Renal cortex interstitium (tissue), 15 donors: ENCODE results near the gene SLC6A18. TPM values are rescaled to one million over a fixed set of nuclear protein-coding genes. Genes with fewer than 3 reads are reported as not detected.

ENCODE experiments used
- DNase-seq, 11 donors: peaks; one replicate each; pipeline ENCODE4 v3.0.0-alpha.2; 2013; ENCODE audit warnings: low read depth in 9 of 11, low spot score in 4 of 11; ENCODE audit errors: extremely low read depth in 1 of 11
- long read RNA-seq, 16 experiments: transcript quantifications; one replicate each; lab custom pipeline, GENCODE V29; 2026
- polyA plus RNA-seq, 3 donors: library from polyadenylated mRNA; unstranded; fragments of 120-200 nt; gene quantifications; one replicate each; pipeline ENCODE4 v1.2.1, GENCODE V29; 2013; ENCODE audit not compliant: insufficient read length in 3 of 3

The SLC6A18 gene, protein sequence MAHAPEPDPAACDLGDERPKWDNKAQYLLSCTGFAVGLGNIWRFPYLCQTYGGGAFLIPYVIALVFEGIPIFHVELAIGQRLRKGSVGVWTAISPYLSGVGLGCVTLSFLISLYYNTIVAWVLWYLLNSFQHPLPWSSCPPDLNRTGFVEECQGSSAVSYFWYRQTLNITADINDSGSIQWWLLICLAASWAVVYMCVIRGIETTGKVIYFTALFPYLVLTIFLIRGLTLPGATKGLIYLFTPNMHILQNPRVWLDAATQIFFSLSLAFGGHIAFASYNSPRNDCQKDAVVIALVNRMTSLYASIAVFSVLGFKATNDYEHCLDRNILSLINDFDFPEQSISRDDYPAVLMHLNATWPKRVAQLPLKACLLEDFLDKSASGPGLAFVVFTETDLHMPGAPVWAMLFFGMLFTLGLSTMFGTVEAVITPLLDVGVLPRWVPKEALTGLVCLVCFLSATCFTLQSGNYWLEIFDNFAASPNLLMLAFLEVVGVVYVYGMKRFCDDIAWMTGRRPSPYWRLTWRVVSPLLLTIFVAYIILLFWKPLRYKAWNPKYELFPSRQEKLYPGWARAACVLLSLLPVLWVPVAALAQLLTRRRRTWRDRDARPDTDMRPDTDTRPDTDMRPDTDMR
- polyA plus RNA-seq = 1 to 10 TPM in 2 of 3 donors, under 1 TPM in 1; 0.12 to 4.6 (median 3.4) TPM
- long read RNA-seq, donor 1 = 0 reads
- long read RNA-seq, donor 2 = 0 reads
- long read RNA-seq, donor 3 = 0 reads
- long read RNA-seq, donor 4 = 0 reads
- long read RNA-seq, donor 5 = 0 reads
- long read RNA-seq, donor 6 = 0 reads
- long read RNA-seq, donor 7 = 0 reads
- long read RNA-seq, donor 8 = 0 reads
- long read RNA-seq, donor 9 = 0 reads
- long read RNA-seq, donor 10 = 0 reads
- long read RNA-seq, donor 11 = 0 reads
- long read RNA-seq, donor 12 = 0 reads
- long read RNA-seq, donor 13 = 0 reads
- long read RNA-seq, donor 14 = 0 reads
- long read RNA-seq, donor 15 = 0 reads
- long read RNA-seq, donor 16, partial matches to known transcripts = 6 of 7 reads
- long read RNA-seq, donor 16, other reads (novel, unspliced or antisense) = 0 of 7 reads

DNA sequence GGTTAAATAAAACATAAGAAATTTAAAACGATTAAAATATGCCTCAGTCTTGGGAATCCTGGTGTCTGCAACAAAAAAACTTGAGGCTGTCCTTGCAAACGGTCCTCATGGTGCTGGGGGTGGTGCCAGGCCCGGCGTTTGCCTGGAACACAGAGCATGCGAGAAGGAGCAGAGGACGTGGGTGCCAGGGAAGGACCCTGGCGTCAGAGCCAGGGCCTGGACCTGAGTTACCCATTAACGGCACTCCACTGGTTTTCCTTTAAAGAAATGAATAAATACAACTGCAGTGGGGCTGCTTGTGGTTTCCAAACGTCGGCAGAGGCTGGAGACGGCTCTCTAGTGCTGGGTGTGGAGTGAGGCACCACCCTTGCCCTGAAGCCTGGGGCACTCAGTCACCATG is at the start of gene SLC6A18:
TSS of gene SLC6A18 (plus strand) at position 301 of the 400 bp plus-strand sequence. CDS start at position 398, 97 bp downstream.
- no peak for DNase-seq

DNA sequence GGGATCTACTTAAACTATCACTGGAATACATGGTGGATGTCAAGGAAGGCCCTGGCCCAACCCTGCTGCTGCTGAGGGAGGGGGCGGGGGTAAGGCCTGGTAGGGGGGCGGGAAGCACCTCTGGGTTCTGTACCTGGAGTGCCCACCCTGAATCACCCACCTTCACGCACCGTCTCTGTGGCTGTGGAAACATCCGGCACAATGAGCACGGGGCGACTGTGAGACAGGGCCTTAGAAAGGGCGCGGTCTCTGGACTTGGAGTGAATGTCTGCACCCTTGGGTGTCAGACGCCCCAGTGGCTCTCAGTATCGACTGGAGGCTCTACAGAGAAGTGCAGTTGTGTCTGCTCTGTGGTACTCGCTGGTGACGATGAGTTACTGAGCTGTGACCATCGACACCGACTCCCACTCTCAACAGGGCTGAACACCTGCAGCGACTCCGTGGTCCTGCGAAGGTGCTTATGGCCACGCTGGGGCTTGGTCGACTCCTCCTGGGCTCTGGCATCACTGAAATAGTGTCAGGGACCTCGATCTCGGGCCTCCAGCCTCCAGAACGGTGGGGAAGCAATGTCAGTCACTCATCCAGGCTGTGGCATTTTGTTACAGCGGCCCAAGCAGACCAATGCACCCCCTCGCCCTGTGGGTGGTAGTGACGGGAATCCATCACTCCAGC is 49.2 kb upstream of the SLC6A18 start:
- DNase-seq = no peak

DNA sequence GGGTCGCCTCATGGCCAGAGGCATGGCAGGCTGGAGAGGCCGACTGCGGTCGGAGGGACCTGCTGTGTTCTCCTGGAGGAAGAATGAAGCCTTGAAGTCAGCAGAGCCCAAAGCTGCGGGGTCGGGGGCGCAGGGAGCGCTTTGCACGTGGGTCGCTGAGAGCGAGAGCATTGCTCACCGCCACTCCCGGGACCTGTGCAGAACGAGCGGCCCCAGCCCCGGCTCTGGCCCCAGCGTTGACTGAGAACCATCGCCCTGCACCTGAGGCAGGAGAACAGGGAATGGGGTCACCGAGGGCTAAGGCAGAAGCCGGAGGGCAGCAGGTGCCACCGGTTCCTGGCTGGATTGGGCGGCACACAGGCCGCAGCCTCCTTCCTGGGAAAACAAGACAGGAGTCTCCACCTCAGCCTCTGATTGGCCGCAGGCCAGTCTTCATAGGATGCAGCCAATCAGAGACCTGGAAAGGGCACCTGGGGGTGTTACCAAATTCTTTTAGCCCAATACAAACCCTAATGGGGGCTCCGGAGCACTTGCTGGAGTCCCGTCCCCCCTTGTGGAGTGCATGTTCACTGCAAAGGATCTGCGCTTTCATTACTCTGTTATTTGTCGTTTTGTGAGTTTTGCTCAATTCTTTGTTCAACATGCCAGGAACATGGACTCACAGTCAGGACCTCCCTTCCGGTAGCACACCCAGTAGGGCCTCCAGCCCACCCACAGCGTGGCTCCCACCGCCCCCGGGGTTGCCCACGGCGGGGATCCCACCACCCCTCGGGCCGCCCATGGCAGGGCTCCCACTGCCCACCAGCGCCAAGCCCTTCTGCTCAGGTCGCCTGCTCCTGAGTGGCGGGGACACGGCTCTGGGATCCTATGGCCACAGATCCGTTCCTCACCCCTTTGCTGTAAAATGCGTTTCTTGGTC is 48.4 kb upstream of the SLC6A18 start:
- no peak for DNase-seq

DNA sequence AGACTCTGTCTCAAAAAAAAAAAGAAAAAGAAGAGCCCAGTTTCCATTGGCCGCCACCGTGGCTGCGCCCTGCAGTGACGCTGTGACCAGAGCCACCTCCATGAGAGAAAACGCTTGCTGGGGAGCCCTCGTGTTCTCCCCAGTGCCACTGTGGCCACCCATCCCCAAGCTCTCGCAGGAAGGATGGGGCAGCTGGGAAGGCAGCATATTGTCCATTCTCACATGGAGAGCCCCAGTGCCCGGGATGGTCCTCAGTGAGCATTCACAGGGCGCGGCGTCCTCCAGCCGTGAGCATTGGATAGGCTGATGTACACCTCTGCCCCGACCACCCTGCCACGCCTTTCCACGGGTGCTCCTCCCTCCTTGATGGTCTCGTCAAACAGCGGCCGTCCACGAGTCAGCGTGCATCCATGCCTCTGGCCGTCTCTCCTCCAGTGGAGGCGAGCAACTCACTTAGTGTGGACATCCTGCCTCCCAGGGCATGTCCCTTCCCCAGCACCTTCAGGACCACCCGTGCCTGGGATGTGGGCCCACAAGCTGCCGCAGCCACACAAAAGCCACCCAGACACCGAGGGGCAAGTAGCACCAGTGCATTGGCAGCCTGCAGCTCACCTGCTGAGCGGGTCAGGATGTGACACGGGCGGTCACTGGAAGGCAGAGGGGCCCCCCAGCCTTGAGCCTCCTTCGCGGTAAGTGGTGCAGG is 47.2 kb upstream of the SLC6A18 start:
- DNase-seq = no peak

DNA sequence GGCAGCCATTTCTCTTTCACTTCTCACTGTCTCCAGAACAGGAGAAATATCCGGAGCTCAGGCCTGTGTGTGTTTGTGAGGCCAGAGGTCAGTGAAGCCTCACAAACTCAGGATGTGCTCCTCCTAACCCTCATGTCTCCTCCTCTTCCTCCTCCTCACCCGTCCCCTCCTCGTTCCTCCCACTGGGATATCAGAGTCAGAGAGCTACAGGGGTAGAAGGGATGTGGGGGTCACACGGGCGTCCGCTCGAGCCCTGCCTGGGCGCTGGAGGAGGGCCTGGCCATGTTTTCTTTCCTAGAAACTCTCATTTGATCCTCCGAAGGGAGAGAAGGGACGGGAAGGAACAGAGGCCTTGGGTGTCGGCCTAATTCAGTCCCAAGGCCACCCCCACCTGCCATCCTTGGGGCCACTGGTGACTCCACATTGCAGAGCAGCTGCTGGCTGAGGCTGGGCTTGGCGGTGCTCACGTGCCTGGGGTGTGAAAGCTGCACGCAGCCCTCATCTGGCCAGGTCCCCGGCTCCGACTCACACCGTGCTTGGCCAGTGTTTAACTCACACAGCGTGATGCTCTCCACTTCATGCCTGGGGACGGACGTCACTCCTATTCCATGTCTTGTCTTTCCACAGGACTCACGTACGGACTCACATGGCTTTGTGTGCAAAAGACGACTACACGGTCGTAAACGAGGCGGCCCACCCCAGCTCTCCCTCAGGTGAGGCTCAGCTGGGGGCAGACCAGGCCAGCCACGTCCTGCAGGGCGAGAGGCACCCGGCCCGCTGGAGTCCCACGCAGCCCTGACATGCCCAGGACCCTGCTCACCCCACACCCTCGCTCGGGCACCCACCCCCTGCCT is 46.4 kb upstream of the SLC6A18 start:
- no peak for DNase-seq

DNA sequence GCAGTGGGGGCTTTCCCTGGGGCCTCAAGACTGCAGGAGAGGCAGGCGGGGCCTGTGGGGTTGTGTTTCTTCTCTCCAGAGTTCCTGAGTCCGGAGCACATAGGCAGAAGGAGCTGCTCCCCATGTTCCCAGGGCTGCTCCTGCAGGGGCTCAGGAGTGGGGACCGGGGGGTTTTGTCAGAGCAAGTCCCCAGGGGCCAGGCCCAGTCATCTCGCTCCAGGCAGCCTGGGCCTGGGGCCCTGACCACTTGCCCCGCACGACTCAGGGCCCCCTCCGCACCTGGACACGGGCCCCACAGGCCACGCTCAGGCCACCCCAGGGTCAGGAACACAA is 45.8 kb upstream of the SLC6A18 start:
- no peak for DNase-seq

DNA sequence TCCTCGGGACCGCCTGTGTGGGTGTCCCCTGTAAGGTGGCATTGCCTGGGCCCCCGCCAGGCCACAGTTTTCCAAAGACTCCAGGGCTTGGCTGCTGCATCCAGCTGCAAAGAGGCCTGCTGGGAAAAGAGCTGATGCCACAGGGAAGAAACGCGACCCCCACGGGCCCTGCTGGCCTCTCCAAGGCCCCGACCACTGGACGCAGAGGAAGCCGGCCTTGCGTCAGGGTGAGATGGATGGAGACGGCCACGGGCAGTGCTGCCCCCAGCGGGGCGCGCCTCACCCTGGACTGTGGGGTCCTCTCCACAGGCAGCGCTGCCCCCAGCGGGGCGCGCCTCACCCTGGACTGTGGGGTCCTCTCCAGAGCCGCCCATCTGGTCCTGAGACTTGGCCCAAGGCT is 45.1 kb upstream of the SLC6A18 start:
- no peak for DNase-seq

DNA sequence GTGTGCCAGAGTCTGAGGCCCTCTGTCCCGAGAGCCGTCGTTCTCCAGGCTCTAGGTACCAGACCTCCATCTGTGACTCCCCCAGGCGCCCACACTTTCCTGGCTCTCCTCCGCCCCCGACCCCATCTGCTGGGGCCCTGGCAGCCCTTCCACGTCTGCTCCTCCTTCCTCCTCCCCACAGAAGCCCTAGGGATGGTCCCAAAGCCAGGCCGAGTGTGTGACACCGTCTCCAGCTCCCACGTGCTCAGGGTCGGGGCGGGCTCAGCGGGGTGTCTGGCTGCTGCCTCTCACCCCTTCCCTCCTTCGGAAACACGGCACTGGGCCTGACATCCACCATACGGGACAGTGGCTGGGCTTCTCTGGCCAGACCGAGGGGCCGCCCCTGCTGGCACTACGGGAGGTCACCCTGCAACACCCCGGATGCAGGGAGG is 44.3 kb upstream of the SLC6A18 start:
- DNase-seq = no peak

DNA sequence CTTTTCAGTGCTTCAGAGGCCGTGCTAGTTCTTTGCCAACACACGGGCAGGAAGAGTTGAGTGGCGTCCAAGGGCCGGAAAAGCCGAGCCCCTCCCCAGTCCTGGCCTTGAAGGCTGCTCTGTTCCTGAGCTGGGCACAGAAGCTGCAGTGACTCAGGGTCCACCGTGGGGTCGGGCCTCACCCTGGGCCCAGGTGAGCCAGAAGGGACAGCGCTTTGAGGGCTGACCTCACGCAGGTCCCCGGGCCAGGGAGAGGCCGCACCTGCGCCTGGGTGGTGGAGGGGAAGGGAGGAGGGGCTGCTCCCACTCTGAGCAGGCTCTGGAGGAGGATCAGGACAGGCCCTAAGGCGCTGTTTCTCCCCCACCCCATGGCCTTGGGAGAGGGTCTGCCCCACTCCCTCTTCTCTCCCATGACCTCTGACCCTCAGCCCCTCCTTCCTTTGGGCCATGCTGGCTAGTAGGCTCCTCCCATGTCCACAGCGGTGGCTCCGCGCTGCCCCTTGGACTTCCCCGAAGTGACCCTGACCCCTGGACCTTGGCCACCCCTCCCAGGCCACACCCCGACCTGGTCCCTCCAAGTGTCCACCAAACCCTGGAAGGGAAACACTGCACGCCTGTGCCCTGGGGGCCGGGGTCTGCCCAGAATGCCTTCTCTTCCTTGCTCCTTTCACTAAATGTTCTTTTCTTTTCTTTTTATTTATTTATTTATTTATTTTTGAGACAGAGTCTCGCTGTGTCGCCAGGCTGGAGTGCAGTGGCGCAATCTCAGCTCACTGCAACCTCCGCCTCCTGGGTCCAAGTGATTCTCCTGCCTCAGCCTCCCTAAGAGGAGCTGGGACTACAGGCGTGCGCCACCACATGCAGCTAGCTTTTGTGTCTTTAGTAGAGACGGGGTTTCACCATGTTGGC is 43.5 kb upstream of the SLC6A18 start:
- no peak for DNase-seq

DNA sequence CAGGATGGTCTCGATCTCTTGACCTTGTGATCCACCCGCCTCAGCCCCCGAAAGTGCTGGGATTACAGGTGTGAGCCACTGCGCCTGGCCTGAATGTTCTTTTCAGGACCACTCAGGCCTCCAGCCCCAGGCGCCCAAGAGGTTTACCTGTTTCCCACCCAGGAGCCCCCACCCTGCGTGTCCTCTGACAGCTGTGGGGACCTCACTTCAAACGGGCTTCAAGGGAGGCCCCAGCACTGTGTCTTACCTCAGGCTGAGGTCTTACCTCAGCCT is 42.9 kb upstream of the SLC6A18 start:
- no peak for DNase-seq

DNA sequence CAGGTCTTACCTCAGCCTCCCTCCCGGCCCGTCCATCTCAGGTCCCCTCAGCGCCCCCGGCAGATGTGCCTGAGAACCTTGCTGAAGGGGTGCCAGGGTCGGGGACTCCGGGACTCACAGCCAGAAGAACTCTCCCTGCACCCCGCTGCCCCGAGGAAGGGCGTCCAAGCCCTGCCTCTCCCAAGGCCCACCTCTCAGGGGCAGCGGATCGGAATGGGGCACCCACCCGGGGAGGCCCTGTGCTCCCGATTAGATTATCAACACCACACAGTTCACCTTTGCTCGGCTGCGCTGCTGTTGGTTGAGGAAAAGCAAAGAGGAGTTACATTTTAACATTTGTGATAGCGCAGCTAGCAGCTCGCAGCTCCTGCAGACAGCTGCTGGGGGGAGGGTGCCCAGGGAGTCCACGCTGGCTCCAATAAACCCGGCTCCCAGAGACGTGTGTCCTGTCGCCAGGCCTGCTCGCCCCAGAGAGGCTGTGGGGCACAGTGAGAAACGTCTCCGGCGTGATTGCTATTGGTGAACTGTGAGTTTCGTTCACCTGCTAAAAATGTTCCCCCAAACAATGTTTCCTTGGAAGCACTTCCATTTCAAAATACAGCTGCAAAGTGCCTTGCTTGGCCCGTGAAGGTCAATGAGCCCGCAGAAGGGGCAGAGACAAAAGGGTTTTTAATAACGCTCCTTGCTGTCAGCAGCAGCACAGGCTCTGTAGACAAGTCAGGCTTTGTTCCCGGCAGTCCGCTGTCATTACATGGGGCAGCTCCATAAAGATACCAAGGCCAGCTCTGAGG is 42.4 kb upstream of the SLC6A18 start:
- DNase-seq = no peak

DNA sequence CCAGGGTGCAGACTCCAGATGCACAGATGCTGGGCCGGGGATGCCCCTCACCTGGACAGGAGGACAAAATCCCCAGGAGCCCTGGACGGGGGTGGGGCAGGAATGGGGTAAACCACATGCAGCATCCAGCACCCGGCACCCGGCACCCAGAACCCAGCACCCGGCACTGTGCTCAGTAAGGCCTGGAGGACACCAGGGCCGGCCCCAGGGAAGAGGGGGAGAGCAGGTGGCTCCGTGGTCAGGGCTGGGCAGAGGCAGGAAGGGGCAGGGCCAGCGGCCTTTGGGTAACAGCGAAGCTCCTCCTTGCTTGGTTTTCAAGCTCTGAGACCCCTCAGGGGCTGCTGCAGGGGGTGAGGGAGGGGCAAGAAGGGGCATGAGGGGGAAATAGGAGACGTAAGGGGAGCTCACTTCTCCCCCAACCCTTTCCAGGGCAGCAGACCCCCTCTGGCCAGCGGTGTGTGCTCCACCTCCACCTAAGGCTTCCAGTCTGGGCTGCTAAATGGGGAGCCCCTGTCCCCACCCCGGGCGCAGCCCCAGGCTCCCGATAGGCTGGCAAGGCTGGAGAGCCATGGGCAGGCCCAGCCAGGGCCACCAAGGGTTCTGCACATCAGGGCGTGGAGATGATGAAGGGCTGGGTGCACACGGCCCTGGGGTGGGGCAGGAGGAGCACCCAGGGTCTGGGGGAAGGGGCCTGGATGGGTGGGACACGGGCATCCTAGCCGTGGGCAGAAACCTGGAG is 41.6 kb upstream of the SLC6A18 start:
- no peak for DNase-seq

DNA sequence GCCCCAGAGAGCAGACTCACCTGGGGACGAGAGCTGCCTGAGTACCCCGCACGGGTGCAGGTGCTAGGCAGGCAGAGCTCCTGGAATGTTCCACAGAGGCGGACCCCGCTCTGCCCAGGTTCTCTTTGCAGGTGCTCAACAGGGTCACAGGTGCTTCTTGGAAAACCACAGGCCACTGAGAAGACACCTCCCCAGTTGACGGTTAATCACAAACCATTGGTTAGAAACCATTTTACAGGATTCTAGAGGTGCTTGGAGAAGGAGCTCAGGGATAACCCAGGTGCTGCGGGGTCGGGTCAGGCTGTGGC is 41.1 kb upstream of the SLC6A18 start:
- DNase-seq = no peak

DNA sequence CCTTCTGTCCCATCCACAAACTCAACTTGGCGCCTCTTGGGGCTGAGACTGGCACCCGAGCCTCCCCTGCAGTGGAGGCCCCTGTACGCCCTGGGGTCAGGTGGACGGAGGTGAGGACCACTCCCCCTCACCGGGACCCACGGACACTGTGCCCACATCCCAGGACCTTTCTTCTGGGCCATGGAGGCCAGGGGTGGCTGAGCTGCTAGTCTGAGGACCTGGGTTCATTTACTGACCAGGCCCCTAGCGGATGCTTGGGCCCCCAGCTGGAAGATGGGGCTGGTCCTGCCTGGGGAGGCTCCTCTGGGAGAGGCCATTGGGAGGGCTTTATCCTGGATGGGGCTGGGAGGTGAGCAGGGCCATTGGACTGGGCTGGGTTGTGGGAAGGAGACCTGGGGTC is 40.7 kb upstream of the SLC6A18 start:
- no peak for DNase-seq

DNA sequence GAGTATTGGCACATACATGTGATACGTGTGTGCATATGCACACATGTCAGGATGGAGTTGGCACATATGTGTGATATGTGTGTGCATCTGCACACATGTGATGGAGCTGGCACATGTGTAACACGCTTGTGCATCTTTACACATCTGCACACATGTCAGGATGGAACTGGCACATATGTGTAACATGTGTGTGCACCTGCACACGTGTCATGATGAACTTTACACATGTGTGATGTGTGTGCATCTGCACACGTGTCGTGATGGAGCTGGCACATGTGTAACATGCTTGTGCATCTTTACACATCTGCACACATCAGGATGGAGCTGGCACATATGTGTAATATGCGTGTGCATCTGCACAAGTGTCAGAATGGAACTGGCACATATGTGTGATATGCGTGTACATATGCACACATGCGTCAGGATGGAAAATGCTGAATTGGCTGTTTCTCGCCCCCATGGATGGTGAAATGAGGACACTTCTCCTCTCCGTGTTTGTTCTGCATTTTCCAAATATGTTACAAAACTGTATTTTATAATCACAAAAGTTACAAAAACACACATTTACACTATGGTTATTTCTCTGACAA is 40.0 kb upstream of the SLC6A18 start:
- DNase-seq = no peak
